A673 (cell line): Measurements from ENCODE around the gene BICD1.

Experiments used
- EZH2 ChIP-seq: fragments of 200-600 bp; sonication (generic); IDR thresholded peaks from 2 replicates; pipeline ENCODE4 v1.6.1; 2017; ENCODE audit warnings: borderline replicate concordance, low read depth, mild to moderate bottlenecking, mixed read lengths, antibody characterized with exemption, low read length; ENCODE audit not compliant: poor library complexity, severe bottlenecking
- TF ChIP-seq, protein P1 (sequence below): fragments of 300-800, 200-600 bp; sonication (generic); conservative IDR thresholded peaks from 2 replicates; pipeline ENCODE4 v1.5.1; 2017; ENCODE audit warnings: low read depth, mild to moderate bottlenecking, antibody characterized with exemption, low read length, moderate library complexity, mixed read lengths

- TF ChIP-seq, protein P1, sequence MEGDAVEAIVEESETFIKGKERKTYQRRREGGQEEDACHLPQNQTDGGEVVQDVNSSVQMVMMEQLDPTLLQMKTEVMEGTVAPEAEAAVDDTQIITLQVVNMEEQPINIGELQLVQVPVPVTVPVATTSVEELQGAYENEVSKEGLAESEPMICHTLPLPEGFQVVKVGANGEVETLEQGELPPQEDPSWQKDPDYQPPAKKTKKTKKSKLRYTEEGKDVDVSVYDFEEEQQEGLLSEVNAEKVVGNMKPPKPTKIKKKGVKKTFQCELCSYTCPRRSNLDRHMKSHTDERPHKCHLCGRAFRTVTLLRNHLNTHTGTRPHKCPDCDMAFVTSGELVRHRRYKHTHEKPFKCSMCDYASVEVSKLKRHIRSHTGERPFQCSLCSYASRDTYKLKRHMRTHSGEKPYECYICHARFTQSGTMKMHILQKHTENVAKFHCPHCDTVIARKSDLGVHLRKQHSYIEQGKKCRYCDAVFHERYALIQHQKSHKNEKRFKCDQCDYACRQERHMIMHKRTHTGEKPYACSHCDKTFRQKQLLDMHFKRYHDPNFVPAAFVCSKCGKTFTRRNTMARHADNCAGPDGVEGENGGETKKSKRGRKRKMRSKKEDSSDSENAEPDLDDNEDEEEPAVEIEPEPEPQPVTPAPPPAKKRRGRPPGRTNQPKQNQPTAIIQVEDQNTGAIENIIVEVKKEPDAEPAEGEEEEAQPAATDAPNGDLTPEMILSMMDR: no peak
- no peak for TF ChIP-seq EZH2
These were observed 17.5 kb upstream of the BICD1 start for GRCh38 chr12:32089156-32089555.
